GM23338 (cell line): Measurements from ENCODE around the gene MORN3. TPM values are rescaled to one million over a fixed set of nuclear protein-coding genes. Genes with fewer than 3 reads are reported as not detected.

Experiments used
- ATAC-seq: fragments of 200-7000 bp; cut with Tn5 transposase; 3 replicates; pipeline ENCODE4 v1.9.1; 2020
- DNase-seq: peaks from one replicate; pipeline ENCODE4 v3.0.0-alpha.2; 2015; ENCODE audit warnings: low spot score
- H2AFZ ChIP-seq: fragments of 200-600 bp; sonication (generic); 2 replicates; pipeline ENCODE4 v1.8.0; 2016; ENCODE audit warnings: antibody characterized with exemption, mild to moderate bottlenecking, moderate library complexity
- H3F3A ChIP-seq: fragments of 200-600 bp; sonication (generic); replicated peaks from 2 replicates; pipeline ENCODE4 v1.8.0; 2017; ENCODE audit warnings: antibody characterized with exemption, mixed run types, low read depth
- H3K27ac ChIP-seq: fragments of 200-600 bp; sonication (generic); 2 replicates; pipeline ENCODE4 v1.6.1; 2016; ENCODE audit warnings: low read depth
- H3K27me3 ChIP-seq: fragments of 200-600 bp; sonication (generic); 2 replicates; pipeline ENCODE4 v1.8.0; 2016; ENCODE audit warnings: mild to moderate bottlenecking, mixed run types, moderate library complexity; ENCODE audit not compliant: insufficient read depth
- H3K36me3 ChIP-seq: fragments of 200-600 bp; sonication (generic); 2 replicates; pipeline ENCODE4 v1.8.0; 2016; ENCODE audit warnings: mild to moderate bottlenecking; ENCODE audit not compliant: insufficient read depth
- H3K4me1 ChIP-seq: fragments of 200-600 bp; sonication (generic); 2 replicates; pipeline ENCODE4 v1.8.0; 2016; ENCODE audit warnings: mild to moderate bottlenecking, moderate library complexity; ENCODE audit not compliant: insufficient read depth
- H3K4me2 ChIP-seq: fragments of 200-600 bp; sonication (generic); 2 replicates; pipeline ENCODE4 v1.7.1; 2017; ENCODE audit warnings: mixed run types
- H3K4me3 ChIP-seq: fragments of 200-600 bp; sonication (generic); 2 replicates; pipeline ENCODE4 v1.6.1; 2016; ENCODE audit warnings: mixed run types
- H3K79me2 ChIP-seq: fragments of 200-600 bp; sonication (generic); replicated peaks from 2 replicates; pipeline ENCODE4 v1.8.0; 2017; ENCODE audit warnings: mild to moderate bottlenecking; ENCODE audit not compliant: insufficient read depth
- H3K9me2 ChIP-seq: fragments of 200-600 bp; sonication (generic); 2 replicates; pipeline ENCODE4 v1.8.0; 2017; ENCODE audit not compliant: insufficient read depth
- H4K20me1 ChIP-seq: fragments of 200-600 bp; sonication (generic); replicated peaks from 2 replicates; pipeline ENCODE4 v1.8.0; 2017; ENCODE audit warnings: mild to moderate bottlenecking; ENCODE audit not compliant: insufficient read depth
- H3K27ac Mint-ChIP-seq: 2 replicates; pipeline ENCODE4 v1.8.0; 2020; ENCODE audit warnings: inconsistent platforms, mild to moderate bottlenecking, moderate library complexity, mixed read lengths
- H3K27me3 Mint-ChIP-seq: 3 replicates; pipeline ENCODE4 v1.8.0; 2022; ENCODE audit warnings: low read depth, mild to moderate bottlenecking, moderate library complexity, mixed read lengths, inconsistent platforms; ENCODE audit not compliant: insufficient read depth, poor library complexity
- H3K36me3 Mint-ChIP-seq: 3 replicates; pipeline ENCODE4 v1.8.0; 2021; ENCODE audit warnings: low read depth, mild to moderate bottlenecking, inconsistent platforms, moderate library complexity, mixed read lengths
- H3K4me1 Mint-ChIP-seq: 3 replicates; pipeline ENCODE4 v1.8.0; 2020; ENCODE audit warnings: mild to moderate bottlenecking, inconsistent platforms, mixed read lengths
- H3K4me3 Mint-ChIP-seq: 3 replicates; pipeline ENCODE4 v1.8.0; 2021; ENCODE audit warnings: moderate library complexity, mild to moderate bottlenecking, inconsistent platforms, mixed read lengths
- H3K9me3 Mint-ChIP-seq: 3 replicates; pipeline ENCODE4 v1.8.0; 2020; ENCODE audit warnings: moderate library complexity, mild to moderate bottlenecking, inconsistent platforms, mixed read lengths
- CREB1 ChIP-seq: fragments of 250-450 bp; sonication (Bioruptor Pico); IDR thresholded peaks from 2 replicates; pipeline ENCODE4 v1.5.0; 2020; ENCODE audit warnings: low read depth, mild to moderate bottlenecking, moderate library complexity
- ETS1 ChIP-seq: IDR thresholded peaks from 2 replicates; pipeline ENCODE4 v1.6.1; 2016; ENCODE audit warnings: antibody characterized with exemption
- EZH2 ChIP-seq: fragments of 200-600 bp; sonication (generic); IDR thresholded peaks from one replicate; pipeline ENCODE4 v1.8.0; 2017; ENCODE audit warnings: antibody characterized with exemption, mild to moderate bottlenecking, low read depth; ENCODE audit not compliant: unreplicated experiment
- EZH2phosphoT487 ChIP-seq: fragments of 200-600 bp; sonication (generic); IDR thresholded peaks from one replicate; pipeline ENCODE4 v1.8.1; 2018; ENCODE audit warnings: antibody characterized with exemption; ENCODE audit not compliant: unreplicated experiment
- JUNB ChIP-seq: IDR thresholded peaks from one replicate; pipeline ENCODE4 v1.6.1; 2016; ENCODE audit warnings: antibody characterized with exemption; ENCODE audit not compliant: unreplicated experiment
- NANOG ChIP-seq: IDR thresholded peaks from 2 replicates; pipeline ENCODE4 v1.6.1; 2016; ENCODE audit warnings: antibody characterized with exemption, borderline replicate concordance
- POLR2AphosphoS5 ChIP-seq: IDR thresholded peaks from 2 replicates; pipeline ENCODE4 v1.6.1; 2016; ENCODE audit warnings: antibody characterized with exemption, low read depth
- REST ChIP-seq: IDR thresholded peaks from one replicate; pipeline ENCODE4 v1.6.1; 2018; ENCODE audit warnings: antibody characterized with exemption; ENCODE audit not compliant: unreplicated experiment
- STAT1 ChIP-seq: IDR thresholded peaks from one replicate; pipeline ENCODE4 v1.6.1; 2016; ENCODE audit warnings: antibody characterized with exemption; ENCODE audit not compliant: unreplicated experiment
- ZNF114 ChIP-seq: fragments of 250-450 bp; sonication (Bioruptor Pico); IDR thresholded peaks from 2 replicates; pipeline ENCODE4 v1.5.0; 2020; ENCODE audit warnings: mild to moderate bottlenecking, moderate library complexity
- ZNF331 ChIP-seq: fragments of 250-450 bp; sonication (Bioruptor Pico); IDR thresholded peaks from 2 replicates; pipeline ENCODE4 v1.5.0; 2020; ENCODE audit warnings: low read depth, mild to moderate bottlenecking, moderate library complexity
- ZNF462 ChIP-seq: fragments of 250-450 bp; sonication (Bioruptor Pico); IDR thresholded peaks from 2 replicates; pipeline ENCODE4 v1.5.0; 2020; ENCODE audit warnings: mild to moderate bottlenecking, moderate library complexity
- polyA plus RNA-seq: library from polyadenylated mRNA; unstranded; fragments of >200 nt; fragmentation: Nextera tagmentation; extraction: Ambion mirVana; gene quantifications from 2 replicates; pipeline ENCODE4 v1.2.1, GENCODE V29; 2016
- total RNA-seq: library from RNA; depleted of rRNA; stranded (reverse); fragments of >200 nt; shearing (Covaris generic); gene quantifications from 2 replicates; pipeline ENCODE4 v1.2.3, GENCODE V29; 2014
- TF ChIP-seq, protein P1 (sequence below), 2 experiments: fragments of 200-600 bp in 1 of 2; sonication (generic) in 1 of 2; conservative IDR thresholded peaks; 2 replicates each; pipeline versions ENCODE4 v1.5.1 to v1.6.1; 2016 to 2017; ENCODE audit warnings: antibody characterized with exemption in 2 of 2, low read depth in 2 of 2, mild to moderate bottlenecking in 2 of 2, moderate library complexity in 1 of 2

The MORN3 gene
- total and polyA plus RNA-seq, 2 experiments from 2014 or later = 0.14 to 0.36 TPM

DNA sequence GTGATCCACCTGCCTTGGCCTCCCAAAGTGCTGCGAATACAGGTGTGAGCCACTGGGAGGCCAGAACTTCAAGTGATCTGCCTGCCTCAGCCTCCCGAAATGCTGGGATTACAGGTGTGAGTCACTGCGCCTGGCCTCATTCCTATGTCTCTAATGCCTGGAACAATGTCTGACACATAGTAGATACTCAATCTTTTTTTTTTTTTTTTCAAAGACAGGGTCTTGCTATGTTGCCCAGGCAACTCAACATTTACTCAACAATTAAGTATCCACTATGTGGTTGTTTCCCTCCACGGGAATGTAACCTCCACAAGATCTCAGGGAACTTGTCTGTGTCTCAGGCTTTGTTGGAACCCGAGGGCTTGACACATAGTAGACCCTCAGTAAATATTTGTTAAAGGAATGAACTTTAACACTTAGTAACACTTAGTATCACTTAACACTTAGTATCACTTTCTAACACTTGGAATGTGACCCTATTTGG lies 40.1 kb upstream of the MORN3 start:
- Histone ChIP-seq H2AFZ (no peak overlapping the region), H3K4me1 (peaks cover 12% of the 10 kb centered on the region), H3K79me2 (peaks cover 18% of the 10 kb centered on the region), H3K9me2 (no peaks in the 10 kb centered on the region), H3K36me3 (no peaks in the 10 kb centered on the region), H3K4me3 (no peak overlapping the region), H4K20me1 (peaks cover 4% of the 10 kb centered on the region; the same call in 1 of the 2 replicates), H3K27ac (no peak overlapping the region), H3K27me3 (no peaks in the 10 kb centered on the region), H3K4me2 (no peak overlapping the region), H3F3A (peaks cover 12% of the 10 kb centered on the region; the same call in 1 of the 2 replicates)
- DNase-seq = no peak
- TF ChIP-seq ZNF331 (CRISPR knock-in tag) (no peak), ZNF462 (no peak), CREB1 (CRISPR knock-in tag) (no peak), STAT1 (no peak), ETS1 (no peak), JUNB (no peak), NANOG (no peak), REST (no peak), ZNF114 (CRISPR knock-in tag) (no peak), POLR2AphosphoS5 (no peak), EZH2phosphoT487 (no peak), EZH2 (no peak)
- TF ChIP-seq, protein P1, sequence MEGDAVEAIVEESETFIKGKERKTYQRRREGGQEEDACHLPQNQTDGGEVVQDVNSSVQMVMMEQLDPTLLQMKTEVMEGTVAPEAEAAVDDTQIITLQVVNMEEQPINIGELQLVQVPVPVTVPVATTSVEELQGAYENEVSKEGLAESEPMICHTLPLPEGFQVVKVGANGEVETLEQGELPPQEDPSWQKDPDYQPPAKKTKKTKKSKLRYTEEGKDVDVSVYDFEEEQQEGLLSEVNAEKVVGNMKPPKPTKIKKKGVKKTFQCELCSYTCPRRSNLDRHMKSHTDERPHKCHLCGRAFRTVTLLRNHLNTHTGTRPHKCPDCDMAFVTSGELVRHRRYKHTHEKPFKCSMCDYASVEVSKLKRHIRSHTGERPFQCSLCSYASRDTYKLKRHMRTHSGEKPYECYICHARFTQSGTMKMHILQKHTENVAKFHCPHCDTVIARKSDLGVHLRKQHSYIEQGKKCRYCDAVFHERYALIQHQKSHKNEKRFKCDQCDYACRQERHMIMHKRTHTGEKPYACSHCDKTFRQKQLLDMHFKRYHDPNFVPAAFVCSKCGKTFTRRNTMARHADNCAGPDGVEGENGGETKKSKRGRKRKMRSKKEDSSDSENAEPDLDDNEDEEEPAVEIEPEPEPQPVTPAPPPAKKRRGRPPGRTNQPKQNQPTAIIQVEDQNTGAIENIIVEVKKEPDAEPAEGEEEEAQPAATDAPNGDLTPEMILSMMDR (conservative IDR thresholded peaks at IDR 0.05; ENCODE audit: low read depth in 2 of 2) = no peak; a peak in 1 of 4 replicates
- H3K27me3 Mint-ChIP-seq = peaks cover 12% of the 10 kb centered on the region
- no peak overlapping the region for H3K4me3 Mint-ChIP-seq
- no peak overlapping the region for H3K27ac Mint-ChIP-seq
- H3K36me3 Mint-ChIP-seq = peaks cover 4% of the 10 kb centered on the region; the same call in 1 of the 3 replicates
- ATAC-seq = no peak
- H3K4me1 Mint-ChIP-seq = peaks cover 12% of the 10 kb centered on the region
- H3K9me3 Mint-ChIP-seq = no peaks in the 10 kb centered on the region; the same call in 1 of the 3 replicates
